Panc1 (cell line): ENCODE data around the gene TXNRD1. TPM values are rescaled to one million over a fixed set of nuclear protein-coding genes. Genes with fewer than 3 reads are reported as not detected.
A peak's percentile ranks its signal among the peaks of the same experiment; 100 is the strongest.

Source experiments
- ATAC-seq: fragments of 200-7000 bp; cut with Tn5 transposase; 2 replicates; pipeline ENCODE4 v1.9.1; 2020; ENCODE audit warnings: mild to moderate bottlenecking, moderate library complexity
- BruUV-seq: library from RNA; stranded (reverse); fragments of 400-500 nt; replicated peaks from 2 replicates; lab custom pipeline; 2021; lab: Mats Ljungman, UMichigan
- CTCF ChIA-PET: fragments of 300-600 bp; sonication (Branson Sonifier 250); formaldehyde crosslinking; loops from one replicate; lab custom pipeline; 2022; ENCODE audit warnings: antibody characterized with exemption; lab: Charles Lee
- POLR2A ChIA-PET: fragments of 300-600 bp; sonication (Branson Sonifier 250); formaldehyde crosslinking; loops from one replicate; lab custom pipeline; 2022; ENCODE audit warnings: antibody characterized with exemption; lab: Charles Lee
- DNase-seq: peaks from one replicate; pipeline ENCODE4 v3.0.0-alpha.2; 2010; ENCODE audit warnings: low read depth, low spot score
- H3K27ac ChIP-seq: 2 replicates; pipeline ENCODE4 v1.5.1; 2011; ENCODE audit warnings: mild to moderate bottlenecking, low read length, inconsistent platforms
- H3K27me3 ChIP-seq: fragments of 200-500 bp; sonication (Bioruptor generic); 2 replicates; pipeline ENCODE4 v1.6.0; 2014; ENCODE audit warnings: low read length, inconsistent platforms; ENCODE audit not compliant: control insufficient read depth, insufficient read depth
- H3K36me3 ChIP-seq: fragments of 200-500 bp; sonication (Bioruptor generic); 2 replicates; pipeline ENCODE4 v1.5.1; 2014; ENCODE audit warnings: inconsistent platforms, mild to moderate bottlenecking, low read length, moderate library complexity; ENCODE audit not compliant: control insufficient read depth, insufficient read depth
- H3K4me1 ChIP-seq: 2 replicates; pipeline ENCODE4 v1.5.1; 2011; ENCODE audit warnings: inconsistent platforms, mild to moderate bottlenecking, low read length, moderate library complexity; ENCODE audit not compliant: control insufficient read depth, insufficient read depth
- H3K4me3 ChIP-seq, 2 experiments: 2 replicates each; pipeline ENCODE4 v1.5.1; 2011 to 2012; ENCODE audit warnings: low read depth in 2 of 2, low read length in 2 of 2, mild to moderate bottlenecking in 2 of 2, inconsistent platforms in 1 of 2, moderate library complexity in 1 of 2
- H3K9me3 ChIP-seq: fragments of 200-500 bp; sonication (Bioruptor generic); 2 replicates; pipeline ENCODE4 v1.5.1; 2014; ENCODE audit warnings: low read depth, mild to moderate bottlenecking, inconsistent platforms, low read length, moderate library complexity; ENCODE audit not compliant: control insufficient read depth, insufficient read depth
- POLR2AphosphoS5 ChIP-seq: IDR thresholded peaks from 2 replicates; pipeline ENCODE4 v1.6.1; 2012; ENCODE audit warnings: mild to moderate bottlenecking, low read depth, low read length, moderate library complexity
- SIN3A ChIP-seq: IDR thresholded peaks from 2 replicates; pipeline ENCODE4 v1.6.1; 2012; ENCODE audit warnings: low read depth, mild to moderate bottlenecking, low read length, moderate library complexity, borderline replicate concordance; ENCODE audit not compliant: insufficient read depth
- TCF7L2 ChIP-seq: IDR thresholded peaks from 2 replicates; pipeline ENCODE4 v1.6.1; 2011; ENCODE audit warnings: mild to moderate bottlenecking, low read depth, low read length, inconsistent platforms
- in situ Hi-C: cut with HindIII; loops from 2 replicates; pipeline ENCODE4 v1.10.0; 2016; ENCODE audit warnings: low sequenced_read_pairs, low pct_unique_long_range_greater_than_20kb
- intact Hi-C: fragments of 100-400 bp; cut with micrococcal nuclease; formaldehyde crosslinking; loops from one replicate; pipeline ENCODE4 v1.10.0; 2022; ENCODE audit not compliant: unreplicated experiment
- total RNA-seq: library from RNA; stranded (reverse); gene quantifications from one replicate; pipeline ENCODE4 v1.2.1, GENCODE V29; 2021; ENCODE audit not compliant: unreplicated experiment
- TF ChIP-seq, protein P1 (sequence below), 2 experiments: IDR thresholded peaks; 2 replicates each; pipeline ENCODE4 v1.6.1; 2011 to 2012; ENCODE audit warnings: low read depth in 2 of 2, control low read depth in 1 of 2, low read length in 1 of 2, mild to moderate bottlenecking in 1 of 2, moderate library complexity in 1 of 2; ENCODE audit not compliant: insufficient read depth in 1 of 2
- TF ChIP-seq, protein P2 (sequence below): fragments of 450-650 bp; IDR thresholded peaks from 2 replicates; pipeline ENCODE4 v1.5.1; 2017; ENCODE audit warnings: mild to moderate bottlenecking

Gene TXNRD1
- total RNA-seq, 1 experiment from 2014 or later: 348 TPM

DNA sequence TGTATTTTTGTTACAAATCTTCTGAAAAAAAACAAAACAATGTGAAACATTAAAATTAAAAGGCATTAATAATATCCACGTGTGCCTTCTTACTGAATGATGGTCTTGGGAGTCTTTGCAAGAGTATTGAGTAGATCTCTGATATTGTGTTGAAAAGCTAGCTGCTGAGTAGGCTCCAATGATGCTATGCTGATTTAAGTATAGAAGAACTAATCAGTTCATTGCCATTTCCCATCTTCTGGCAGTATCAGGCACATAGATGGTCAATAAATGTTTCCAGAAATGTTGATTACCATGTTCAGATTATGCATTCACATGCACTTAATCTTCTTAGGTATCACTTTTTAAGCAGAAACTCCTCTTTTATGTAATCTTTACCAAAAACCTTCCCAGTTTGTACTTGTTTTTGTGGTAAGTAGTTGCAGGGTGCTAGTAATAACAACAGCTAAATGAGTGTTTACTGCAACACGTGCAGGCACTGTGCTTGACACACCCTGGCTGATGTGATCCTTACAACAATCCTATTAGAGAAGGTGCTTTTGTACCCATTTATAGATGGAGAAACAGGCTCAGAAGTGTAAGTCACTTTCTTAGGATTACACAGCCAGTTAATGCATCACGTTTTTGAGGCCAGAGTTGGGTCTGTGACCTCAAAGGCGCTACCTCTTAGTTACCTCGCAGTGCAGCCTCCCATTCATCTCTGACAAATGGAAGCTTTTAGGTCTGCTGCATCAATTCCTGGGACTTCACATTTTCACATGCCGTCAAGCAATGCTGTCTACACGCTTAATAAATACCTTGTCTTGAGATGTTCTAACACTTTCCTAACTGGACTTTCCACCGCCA is 134.9 kb downstream of the TXNRD1 start:
- no peak overlapping the region for H3K27ac ChIP-seq
- no peak for DNase-seq
- POLR2A ChIA-PET: no interaction called here
- TF ChIP-seq, protein P1, sequence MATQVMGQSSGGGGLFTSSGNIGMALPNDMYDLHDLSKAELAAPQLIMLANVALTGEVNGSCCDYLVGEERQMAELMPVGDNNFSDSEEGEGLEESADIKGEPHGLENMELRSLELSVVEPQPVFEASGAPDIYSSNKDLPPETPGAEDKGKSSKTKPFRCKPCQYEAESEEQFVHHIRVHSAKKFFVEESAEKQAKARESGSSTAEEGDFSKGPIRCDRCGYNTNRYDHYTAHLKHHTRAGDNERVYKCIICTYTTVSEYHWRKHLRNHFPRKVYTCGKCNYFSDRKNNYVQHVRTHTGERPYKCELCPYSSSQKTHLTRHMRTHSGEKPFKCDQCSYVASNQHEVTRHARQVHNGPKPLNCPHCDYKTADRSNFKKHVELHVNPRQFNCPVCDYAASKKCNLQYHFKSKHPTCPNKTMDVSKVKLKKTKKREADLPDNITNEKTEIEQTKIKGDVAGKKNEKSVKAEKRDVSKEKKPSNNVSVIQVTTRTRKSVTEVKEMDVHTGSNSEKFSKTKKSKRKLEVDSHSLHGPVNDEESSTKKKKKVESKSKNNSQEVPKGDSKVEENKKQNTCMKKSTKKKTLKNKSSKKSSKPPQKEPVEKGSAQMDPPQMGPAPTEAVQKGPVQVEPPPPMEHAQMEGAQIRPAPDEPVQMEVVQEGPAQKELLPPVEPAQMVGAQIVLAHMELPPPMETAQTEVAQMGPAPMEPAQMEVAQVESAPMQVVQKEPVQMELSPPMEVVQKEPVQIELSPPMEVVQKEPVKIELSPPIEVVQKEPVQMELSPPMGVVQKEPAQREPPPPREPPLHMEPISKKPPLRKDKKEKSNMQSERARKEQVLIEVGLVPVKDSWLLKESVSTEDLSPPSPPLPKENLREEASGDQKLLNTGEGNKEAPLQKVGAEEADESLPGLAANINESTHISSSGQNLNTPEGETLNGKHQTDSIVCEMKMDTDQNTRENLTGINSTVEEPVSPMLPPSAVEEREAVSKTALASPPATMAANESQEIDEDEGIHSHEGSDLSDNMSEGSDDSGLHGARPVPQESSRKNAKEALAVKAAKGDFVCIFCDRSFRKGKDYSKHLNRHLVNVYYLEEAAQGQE (IDR thresholded peaks at IDR 0.05; ENCODE audit: insufficient read depth in 1 of 2, low read depth in 2 of 2, low read length in 1 of 2): no peak
- peak; percentile 10; the same call in 1 of the 2 replicates for TF ChIP-seq POLR2AphosphoS5
- H3K9me3 ChIP-seq: no peaks in the 10 kb centered on the region
- no peak for ATAC-seq
- in situ Hi-C loops (no loop called here), intact Hi-C loops (no loop called here)
- H3K4me1 ChIP-seq: peaks cover 25% of the 10 kb centered on the region
- CTCF ChIA-PET: no interaction called here
- no peaks in the 10 kb centered on the region for H3K27me3 ChIP-seq
- peaks cover 48% of the 10 kb centered on the region for H3K36me3 ChIP-seq
- no peak overlapping the region for H3K4me3 ChIP-seq
- BruUV-seq: no TSS peak

DNA sequence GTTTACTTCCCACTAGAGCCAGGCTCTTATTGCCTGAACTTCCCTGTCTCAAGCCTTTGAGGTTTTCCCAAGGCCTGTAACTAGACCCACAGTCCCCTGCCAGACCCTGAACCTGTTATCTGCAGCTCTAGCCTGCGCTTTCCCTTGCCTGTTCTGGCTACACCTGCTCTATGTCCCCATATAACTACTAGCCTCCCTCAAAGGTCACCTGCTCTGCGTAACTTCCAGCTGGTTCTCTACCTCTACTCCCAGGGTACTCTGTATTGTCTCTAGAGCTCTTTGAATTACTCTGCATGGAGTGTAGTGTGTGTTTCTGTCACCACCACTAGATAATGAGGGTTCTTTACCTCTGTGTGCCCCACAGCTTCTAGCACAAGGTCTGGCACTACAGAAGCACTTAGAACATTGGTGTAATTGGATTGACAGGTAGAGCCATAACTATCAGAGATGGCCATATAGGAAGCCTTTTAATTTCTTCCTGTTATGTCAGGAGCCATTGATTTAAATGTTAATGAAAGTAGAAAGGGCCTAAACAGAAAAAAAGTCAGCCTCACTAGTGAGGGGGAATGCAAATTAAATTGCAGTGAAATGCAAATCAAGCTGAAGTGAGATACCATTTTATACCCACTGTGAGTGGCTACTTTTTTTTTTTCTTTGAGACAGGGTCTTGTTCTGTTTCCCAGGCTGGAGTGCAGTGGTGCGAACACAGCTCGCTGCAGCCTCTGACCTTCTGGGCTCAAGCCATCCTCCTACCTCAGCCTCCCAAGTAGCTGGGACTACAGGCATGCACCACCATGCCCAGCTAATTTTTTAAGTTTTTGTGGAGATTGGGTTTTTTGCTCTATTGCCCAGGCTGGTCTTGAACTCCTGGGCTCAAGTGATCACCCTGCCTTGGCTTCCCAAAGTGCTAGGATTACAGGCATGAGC is 135.7 kb downstream of the TXNRD1 start:
- H3K27ac ChIP-seq: no peak overlapping the region
- H3K9me3 ChIP-seq: no peaks in the 10 kb centered on the region
- DNase-seq (no peak), ATAC-seq (no peak)
- H3K4me3 ChIP-seq: no peak overlapping the region
- H3K4me1 ChIP-seq: peaks cover 29% of the 10 kb centered on the region
- peaks cover 46% of the 10 kb centered on the region for H3K36me3 ChIP-seq
- TF ChIP-seq TCF7L2: no peak
- TF ChIP-seq, protein P1 (IDR thresholded peaks at IDR 0.05; ENCODE audit: insufficient read depth in 1 of 2, low read depth in 2 of 2, low read length in 1 of 2): no peak
- no peak; the same call in 1 of the 2 replicates for TF ChIP-seq POLR2AphosphoS5
- TF ChIP-seq, protein P2, sequence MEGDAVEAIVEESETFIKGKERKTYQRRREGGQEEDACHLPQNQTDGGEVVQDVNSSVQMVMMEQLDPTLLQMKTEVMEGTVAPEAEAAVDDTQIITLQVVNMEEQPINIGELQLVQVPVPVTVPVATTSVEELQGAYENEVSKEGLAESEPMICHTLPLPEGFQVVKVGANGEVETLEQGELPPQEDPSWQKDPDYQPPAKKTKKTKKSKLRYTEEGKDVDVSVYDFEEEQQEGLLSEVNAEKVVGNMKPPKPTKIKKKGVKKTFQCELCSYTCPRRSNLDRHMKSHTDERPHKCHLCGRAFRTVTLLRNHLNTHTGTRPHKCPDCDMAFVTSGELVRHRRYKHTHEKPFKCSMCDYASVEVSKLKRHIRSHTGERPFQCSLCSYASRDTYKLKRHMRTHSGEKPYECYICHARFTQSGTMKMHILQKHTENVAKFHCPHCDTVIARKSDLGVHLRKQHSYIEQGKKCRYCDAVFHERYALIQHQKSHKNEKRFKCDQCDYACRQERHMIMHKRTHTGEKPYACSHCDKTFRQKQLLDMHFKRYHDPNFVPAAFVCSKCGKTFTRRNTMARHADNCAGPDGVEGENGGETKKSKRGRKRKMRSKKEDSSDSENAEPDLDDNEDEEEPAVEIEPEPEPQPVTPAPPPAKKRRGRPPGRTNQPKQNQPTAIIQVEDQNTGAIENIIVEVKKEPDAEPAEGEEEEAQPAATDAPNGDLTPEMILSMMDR: no peak
- no peak for TF ChIP-seq SIN3A
- in situ Hi-C loops (no loop called here), intact Hi-C loops (no loop called here)
- no peaks in the 10 kb centered on the region for H3K27me3 ChIP-seq
- ChIA-PET POLR2A (no interaction called here), CTCF (no interaction called here)
- BruUV-seq: no TSS peak
